Tibial nerve (tissue), 4 donors: ENCODE measurements around the gene EGFR. TPM values are rescaled to one million over a fixed set of nuclear protein-coding genes. Genes with fewer than 3 reads are reported as not detected.
A peak's percentile ranks its signal among the peaks of the same experiment; 100 is the strongest.

ENCODE experiments used
- DNase-seq, 2 donors: peaks; one replicate each; pipeline ENCODE4 v3.0.0-alpha.2; 2019; ENCODE audit warnings: low spot score in 2 of 2
- H3K27ac ChIP-seq, 4 donors: fragments of 200-600 bp; sonication (generic) in 3 of 4; one replicate each; pipeline ENCODE4 v1.5.1; 2017 to 2019; ENCODE audit warnings: mild to moderate bottlenecking in 1 of 4
- H3K27me3 ChIP-seq, 2 donors: fragments of 200-600 bp; sonication (generic) in 1 of 2; one replicate each; pipeline versions ENCODE4 v1.5.1 to v1.6.0; 2017 to 2019
- H3K36me3 ChIP-seq, 3 donors: fragments of 200-600 bp; sonication (generic); one replicate each; pipeline ENCODE4 v1.5.1; 2018 to 2019
- H3K4me1 ChIP-seq, 4 donors: fragments of 200-600 bp; sonication (generic) in 3 of 4; one replicate each; pipeline ENCODE4 v1.5.1; 2017 to 2019
- H3K4me3 ChIP-seq, 4 donors: fragments of 200-600 bp; sonication (generic) in 3 of 4; one replicate each; pipeline ENCODE4 v1.5.1; 2017 to 2019; ENCODE audit warnings: mild to moderate bottlenecking in 1 of 4, moderate library complexity in 1 of 4
- H3K9me3 ChIP-seq, 4 donors: fragments of 200-600 bp; sonication (generic) in 3 of 4; one replicate each; pipeline ENCODE4 v1.5.1; 2017 to 2019
- EP300 ChIP-seq, 2 donors: sonication (generic); formaldehyde crosslinking; IDR thresholded peaks; one replicate each; pipeline ENCODE4 v1.6.1; 2017; ENCODE audit warnings: antibody characterized with exemption in 2 of 2, mild to moderate bottlenecking in 1 of 2
- POLR2A ChIP-seq, 2 donors: fragments of 450-650 bp; IDR thresholded peaks; one replicate each; pipeline ENCODE4 v1.6.1; 2017; ENCODE audit warnings: antibody characterized with exemption in 2 of 2, mild to moderate bottlenecking in 2 of 2, moderate library complexity in 2 of 2
- WGBS, 2 donors: methylation state at CpG; one replicate each; pipeline ENCODE4 v1.1.5; 2018; 5-methylcytosine and 5-hydroxymethylcytosine counted together
- total RNA-seq, 4 donors: library from RNA; depleted of rRNA; stranded (reverse); fragments of >200 nt; gene quantifications; one replicate each; pipeline ENCODE4 v1.1.0, GENCODE V29; 2016
- TF ChIP-seq, protein P1 (sequence below), 5 experiments: fragments of 200-600 bp in 3 of 5; fragments of 450-650 bp in 2 of 5; sonication (generic) in 3 of 5; IDR thresholded peaks; one replicate each; pipeline ENCODE4 v1.5.1; 2016 to 2019; ENCODE audit warnings: antibody characterized with exemption in 5 of 5, mild to moderate bottlenecking in 3 of 5, moderate library complexity in 2 of 5

EGFR gene
- total RNA-seq, 4 donors from 2014 or later: 72.3 to 136 (median 127) TPM

DNA sequence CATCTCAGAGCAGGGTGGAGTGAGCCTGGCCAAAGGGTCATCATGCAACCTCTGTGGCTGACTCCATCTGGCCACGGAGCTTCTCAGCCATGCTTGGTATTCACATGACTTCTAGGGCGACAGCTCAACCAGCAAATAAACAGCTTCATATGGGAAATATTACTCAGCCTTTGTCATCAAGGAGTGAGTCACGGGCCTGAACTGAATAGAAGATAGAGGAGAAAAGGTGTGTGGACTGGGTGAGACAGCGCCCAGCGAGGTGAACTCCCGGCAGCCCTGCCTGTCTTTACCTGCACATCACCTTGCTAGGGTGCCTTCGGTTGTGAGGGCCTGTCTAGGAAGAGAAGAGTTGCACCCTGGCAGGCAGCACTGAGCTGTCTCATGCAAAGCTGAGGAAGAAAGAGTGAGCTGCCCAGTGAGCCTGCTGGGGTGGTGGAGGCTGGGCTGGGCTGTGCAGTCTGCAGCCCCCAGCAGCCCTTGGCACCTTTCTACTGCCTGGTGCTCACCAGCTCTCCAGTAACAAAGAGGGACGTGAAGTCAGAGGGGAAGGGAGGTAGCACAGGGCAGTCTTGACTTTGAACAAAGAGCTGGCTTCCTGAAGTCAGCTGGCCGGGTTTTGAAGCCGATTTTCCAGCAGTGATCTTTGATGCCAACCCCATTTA, 114.2 kb downstream of the EGFR start:
- 68 to 71% methylated on average over 10 of the region's 10 CpGs for WGBS, 2 donors
- Histone ChIP-seq H3K36me3 (no peaks in the 10 kb centered on the region), H3K4me3 (no peak overlapping the region), H3K4me1 (peaks cover 3 to 61% (median 34%) of the 10 kb centered on the region in 4 donors), H3K27me3 (no peaks in the 10 kb centered on the region), H3K9me3 (no peaks in the 10 kb centered on the region), H3K27ac (peak overlapping the region; percentile 26 to 86 (median 76))
- no peak for TF ChIP-seq POLR2A (IDR thresholded peaks at IDR 0.05)
- TF ChIP-seq, protein P1, sequence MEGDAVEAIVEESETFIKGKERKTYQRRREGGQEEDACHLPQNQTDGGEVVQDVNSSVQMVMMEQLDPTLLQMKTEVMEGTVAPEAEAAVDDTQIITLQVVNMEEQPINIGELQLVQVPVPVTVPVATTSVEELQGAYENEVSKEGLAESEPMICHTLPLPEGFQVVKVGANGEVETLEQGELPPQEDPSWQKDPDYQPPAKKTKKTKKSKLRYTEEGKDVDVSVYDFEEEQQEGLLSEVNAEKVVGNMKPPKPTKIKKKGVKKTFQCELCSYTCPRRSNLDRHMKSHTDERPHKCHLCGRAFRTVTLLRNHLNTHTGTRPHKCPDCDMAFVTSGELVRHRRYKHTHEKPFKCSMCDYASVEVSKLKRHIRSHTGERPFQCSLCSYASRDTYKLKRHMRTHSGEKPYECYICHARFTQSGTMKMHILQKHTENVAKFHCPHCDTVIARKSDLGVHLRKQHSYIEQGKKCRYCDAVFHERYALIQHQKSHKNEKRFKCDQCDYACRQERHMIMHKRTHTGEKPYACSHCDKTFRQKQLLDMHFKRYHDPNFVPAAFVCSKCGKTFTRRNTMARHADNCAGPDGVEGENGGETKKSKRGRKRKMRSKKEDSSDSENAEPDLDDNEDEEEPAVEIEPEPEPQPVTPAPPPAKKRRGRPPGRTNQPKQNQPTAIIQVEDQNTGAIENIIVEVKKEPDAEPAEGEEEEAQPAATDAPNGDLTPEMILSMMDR (IDR thresholded peaks at IDR 0.05): no peak
- TF ChIP-seq EP300 (IDR thresholded peaks at IDR 0.05): peak in 1 of 2 donors; percentile 84
- DNase-seq: peak; percentile 61 to 69

DNA sequence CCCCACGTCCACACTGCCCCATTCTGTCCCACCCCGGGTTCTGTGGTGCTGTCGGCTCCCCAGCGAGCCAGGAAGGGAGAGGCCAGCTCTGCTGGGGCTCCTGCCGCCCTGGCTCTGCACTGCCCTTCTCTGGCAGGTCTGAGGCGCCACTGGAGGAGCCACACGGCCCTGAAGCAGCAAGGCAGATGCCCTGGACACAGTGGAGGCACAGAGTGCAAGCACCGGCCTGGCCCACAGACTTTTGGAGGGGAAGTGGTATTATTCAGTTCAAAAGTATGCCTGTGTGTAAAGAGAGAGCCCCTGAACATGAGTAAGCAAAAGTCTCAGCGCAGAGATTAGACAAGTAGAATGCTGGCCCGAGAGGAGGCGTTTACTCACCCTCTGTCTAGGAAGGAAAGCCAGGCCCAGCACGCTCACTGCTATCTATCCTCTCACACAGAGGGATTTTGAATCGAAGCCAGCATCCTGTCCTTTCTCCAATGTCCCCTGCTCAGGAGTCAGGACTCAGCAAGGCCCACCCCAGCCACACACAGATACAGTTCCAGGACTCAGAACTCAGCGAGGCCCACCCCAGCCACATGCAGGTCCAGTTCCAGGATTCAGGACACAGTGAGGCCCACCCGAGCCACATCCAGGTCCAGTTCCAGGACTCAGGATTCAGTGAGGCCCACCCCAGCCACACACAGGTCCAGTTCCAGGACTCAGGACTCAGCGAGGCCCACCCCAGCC, 115.0 kb downstream of the EGFR start:
- peaks cover 3 to 53% (median 32%) of the 10 kb centered on the region in 4 donors for H3K4me1 ChIP-seq
- TF ChIP-seq EP300 (IDR thresholded peaks at IDR 0.05) (no peak), POLR2A (IDR thresholded peaks at IDR 0.05) (no peak)
- TF ChIP-seq, protein P1 (IDR thresholded peaks at IDR 0.05): no peak
- DNase-seq: no peak
- peak overlapping the region; percentile 26 to 86 (median 76) for H3K27ac ChIP-seq
- H3K4me3 ChIP-seq: no peak overlapping the region
- WGBS, 2 donors: 65 to 68% methylated on average over 16 of the region's 16 CpGs
- no peaks in the 10 kb centered on the region for H3K9me3 ChIP-seq
- H3K36me3 ChIP-seq: no peaks in the 10 kb centered on the region
- H3K27me3 ChIP-seq: no peaks in the 10 kb centered on the region

DNA sequence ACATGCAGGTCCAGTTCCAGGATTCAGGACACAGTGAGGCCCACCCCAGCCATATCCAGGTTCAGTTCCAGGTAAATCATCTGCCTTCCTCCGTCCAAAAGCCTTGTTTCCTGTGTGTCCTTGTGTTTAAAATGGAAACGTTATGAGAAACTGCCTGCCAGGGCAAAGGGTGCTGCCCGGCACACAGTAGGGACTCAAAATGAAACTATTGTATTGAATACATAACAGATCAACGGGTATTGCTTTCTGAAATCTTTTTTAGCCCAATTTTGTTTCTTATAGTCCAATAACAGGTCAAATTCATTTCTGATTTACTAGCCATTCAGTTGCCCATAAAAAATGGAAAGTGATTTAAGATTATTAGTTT, 115.5 kb downstream of the EGFR start:
- 85% methylated on average over 4 of the region's 4 CpGs for WGBS, 2 donors
- no peak for DNase-seq
- no peaks in the 10 kb centered on the region for H3K36me3 ChIP-seq
- H3K27ac ChIP-seq: peak overlapping the region in 3 of 4 donors; percentile 66 to 86 (median 85)
- H3K9me3 ChIP-seq: no peaks in the 10 kb centered on the region
- TF ChIP-seq EP300 (IDR thresholded peaks at IDR 0.05): no peak
- TF ChIP-seq, protein P1 (IDR thresholded peaks at IDR 0.05): no peak
- TF ChIP-seq POLR2A (IDR thresholded peaks at IDR 0.05): no peak
- H3K4me1 ChIP-seq: peaks cover 3 to 48% (median 27%) of the 10 kb centered on the region in 4 donors
- no peaks in the 10 kb centered on the region for H3K27me3 ChIP-seq
- H3K4me3 ChIP-seq: no peak overlapping the region

DNA sequence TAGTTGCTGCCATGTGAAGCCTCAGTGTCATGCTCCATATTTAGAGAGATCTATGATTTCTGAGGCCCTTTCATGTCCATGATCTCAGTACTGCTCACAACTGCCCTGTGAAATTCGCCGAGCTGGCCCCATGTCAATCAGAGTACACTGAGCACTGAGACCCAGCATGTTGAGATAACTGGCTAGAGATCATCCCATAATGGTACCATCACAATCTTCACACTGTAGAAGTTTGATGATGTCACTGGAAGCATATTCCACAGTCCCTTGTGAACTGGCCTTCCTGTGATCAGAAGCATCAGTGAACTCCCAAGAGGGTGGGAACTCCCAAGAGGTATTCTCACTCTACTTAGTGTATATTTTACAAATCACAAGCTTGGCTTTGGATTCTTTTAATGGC, 116.0 kb downstream of the EGFR start:
- H3K9me3 ChIP-seq: no peaks in the 10 kb centered on the region

More for the DNA sequence above, 116.0 kb downstream of the EGFR start:
- 77 to 85% methylated on average over 2 of the region's 2 CpGs for WGBS, 2 donors
- peak overlapping the region in 2 of 4 donors; percentile 66 to 85 for H3K27ac ChIP-seq
- H3K4me3 ChIP-seq: no peak overlapping the region
- TF ChIP-seq, protein P1 (IDR thresholded peaks at IDR 0.05): no peak
- TF ChIP-seq EP300 (IDR thresholded peaks at IDR 0.05): no peak
- no peak for TF ChIP-seq POLR2A (IDR thresholded peaks at IDR 0.05)
- peaks cover 3 to 45% (median 23%) of the 10 kb centered on the region in 4 donors for H3K4me1 ChIP-seq
- DNase-seq: no peak
- H3K27me3 ChIP-seq: no peaks in the 10 kb centered on the region
- no peaks in the 10 kb centered on the region for H3K36me3 ChIP-seq
